ENCODE data around the gene ALG9. TPM values are rescaled to one million over a fixed set of nuclear protein-coding genes. Genes with fewer than 3 reads are reported as not detected.

ALG9 gene
- total and polyA plus RNA-seq, 2 donors (not counting 3 experiments of a cell fraction or from before 2014, with no cell fraction given) = 29.1 to 29.4 TPM

- Histone ChIP-seq H3K9me1 (replicated peaks; ENCODE audit: control insufficient read depth, extremely low read depth, insufficient read depth, low read length) (no peaks in the 10 kb centered on the region), H2AFZ (ENCODE audit: low read depth, low read length) (no peak overlapping the region), H3K79me2 (ENCODE audit: control insufficient read depth, insufficient read depth, low read length) (no peaks in the 10 kb centered on the region), H3K36me3 (ENCODE audit: control insufficient read depth in 2 of 2, extremely low read depth in 1 of 2, insufficient read depth in 2 of 2, low read length in 2 of 2) (no peaks in the 10 kb centered on the region), H3K27me3 (ENCODE audit: control insufficient read depth in 2 of 2, insufficient read depth in 2 of 2, low read length in 2 of 2) (peaks cover 2 to 9% of the 10 kb centered on the region in 2 experiments), H3K27ac (ENCODE audit: insufficient read depth, low read depth, low read length) (no peak overlapping the region), H3K9me3 (replicated peaks; ENCODE audit: control insufficient read depth, insufficient read depth, low read length) (no peaks in the 10 kb centered on the region), H3K4me2 (ENCODE audit: insufficient read depth, low read length) (no peak overlapping the region), H3K4me3 (replicated peaks in 1 of 3; ENCODE audit: insufficient read depth in 1 of 3, low read depth in 1 of 3, low read length in 3 of 3) (no peak overlapping the region), H3K4me1 (ENCODE audit: control insufficient read depth, extremely low read depth, insufficient read depth, low read length) (no peaks in the 10 kb centered on the region), H3K9ac (replicated peaks; ENCODE audit: extremely low read depth, insufficient read depth, low read length) (no peak overlapping the region), H4K20me1 (replicated peaks; ENCODE audit: control insufficient read depth, extremely low read depth, insufficient read depth, low read length) (no peaks in the 10 kb centered on the region)
- dilution Hi-C loops (cut with MboI; ENCODE audit: extremely low pct_ligation_motif_present, low sequenced_read_pairs) (no loop called here), intact Hi-C loops (cut with micrococcal nuclease) (no loop called here)
- FAIRE-seq (no peak), DNase-seq (ENCODE audit: low read depth, low spot score) (no peak)
- no peak for TF ChIP-seq GATA2 (IDR thresholded peaks at IDR 0.05; ENCODE audit: insufficient read depth, insufficient read length, low read depth, low read length)
- no peak for TF ChIP-seq JUN (IDR thresholded peaks at IDR 0.05; ENCODE audit: borderline replicate concordance, insufficient read depth, insufficient read length, low read depth)
- no peak for TF ChIP-seq MAX (IDR thresholded peaks at IDR 0.05; ENCODE audit: insufficient read depth, insufficient read length)
- TF ChIP-seq FOS (IDR thresholded peaks at IDR 0.05; ENCODE audit: borderline replicate concordance, insufficient read depth, low read length) = no peak
- CTCF ChIA-PET = interaction anchor here (1.2 to 1.4 kb wide), 2 partner anchors 10 to 38 kb away, joined by 3 read pairs; partner anchors contain the start of gene C11orf52
- POLR2A ChIA-PET = no interaction called here
- no TSS peak for BruUV-seq (replicated peaks)
Observed at GRCh38 chr11:111908639-111909305, 37.4 kb upstream of the ALG9 start.

- intact Hi-C loops (cut with micrococcal nuclease) = no loop called here
- dilution Hi-C loops (cut with MboI; ENCODE audit: extremely low pct_ligation_motif_present, low sequenced_read_pairs) = no loop called here
Observed at GRCh38 chr11:111906680-111907079, 35.3 kb upstream of the ALG9 start.

More at GRCh38 chr11:111906680-111907079, 35.3 kb upstream of the ALG9 start:
- Histone ChIP-seq H3K4me2 (ENCODE audit: insufficient read depth, low read length) (no peak overlapping the region), H3K36me3 (ENCODE audit: control insufficient read depth in 2 of 2, extremely low read depth in 1 of 2, insufficient read depth in 2 of 2, low read length in 2 of 2) (no peaks in the 10 kb centered on the region), H3K27me3 (ENCODE audit: control insufficient read depth in 2 of 2, insufficient read depth in 2 of 2, low read length in 2 of 2) (peaks cover 5 to 14% of the 10 kb centered on the region in 2 experiments), H4K20me1 (replicated peaks; ENCODE audit: control insufficient read depth, extremely low read depth, insufficient read depth, low read length) (no peaks in the 10 kb centered on the region), H3K79me2 (ENCODE audit: control insufficient read depth, insufficient read depth, low read length) (no peaks in the 10 kb centered on the region), H3K27ac (ENCODE audit: insufficient read depth, low read depth, low read length) (no peak overlapping the region), H3K4me3 (replicated peaks in 1 of 3; ENCODE audit: insufficient read depth in 1 of 3, low read depth in 1 of 3, low read length in 3 of 3) (no peak overlapping the region), H3K9ac (replicated peaks; ENCODE audit: extremely low read depth, insufficient read depth, low read length) (no peak overlapping the region), H3K9me3 (replicated peaks; ENCODE audit: control insufficient read depth, insufficient read depth, low read length) (no peaks in the 10 kb centered on the region), H3K9me1 (replicated peaks; ENCODE audit: control insufficient read depth, extremely low read depth, insufficient read depth, low read length) (no peaks in the 10 kb centered on the region), H3K4me1 (ENCODE audit: control insufficient read depth, extremely low read depth, insufficient read depth, low read length) (no peaks in the 10 kb centered on the region), H2AFZ (ENCODE audit: low read depth, low read length) (no peak overlapping the region)
- FAIRE-seq (no peak), DNase-seq (ENCODE audit: low read depth, low spot score) (no peak)
- ChIA-PET POLR2A (no interaction called here), CTCF (no interaction called here)
- no TSS peak for BruUV-seq (replicated peaks)
- no peak for TF ChIP-seq GATA2 (IDR thresholded peaks at IDR 0.05; ENCODE audit: insufficient read depth, insufficient read length, low read depth, low read length)
- no peak for TF ChIP-seq MYC (IDR thresholded peaks at IDR 0.05; ENCODE audit: low read depth, low read length)
- TF ChIP-seq POLR2A (IDR thresholded peaks at IDR 0.05; ENCODE audit: low read depth, low read length) = no peak
- no peak for TF ChIP-seq EZH2 (IDR thresholded peaks at IDR 0.05; ENCODE audit: borderline replicate concordance, low read depth, low read length, severe bottlenecking)
- TF ChIP-seq FOS (IDR thresholded peaks at IDR 0.05; ENCODE audit: borderline replicate concordance, insufficient read depth, low read length) = no peak
- TF ChIP-seq JUN (IDR thresholded peaks at IDR 0.05; ENCODE audit: borderline replicate concordance, insufficient read depth, insufficient read length, low read depth) = no peak

Data from endothelial cell of umbilical vein (primary cell).